ENCODE results near the gene ANKS3. TPM values are rescaled to one million over a fixed set of nuclear protein-coding genes. Genes with fewer than 3 reads are reported as not detected.

ANKS3 gene
- total and polyA plus RNA-seq, 2 donors (not counting 1 experiment from before 2014, with no cell fraction given): 26.5 to 31.9 TPM

DNA sequence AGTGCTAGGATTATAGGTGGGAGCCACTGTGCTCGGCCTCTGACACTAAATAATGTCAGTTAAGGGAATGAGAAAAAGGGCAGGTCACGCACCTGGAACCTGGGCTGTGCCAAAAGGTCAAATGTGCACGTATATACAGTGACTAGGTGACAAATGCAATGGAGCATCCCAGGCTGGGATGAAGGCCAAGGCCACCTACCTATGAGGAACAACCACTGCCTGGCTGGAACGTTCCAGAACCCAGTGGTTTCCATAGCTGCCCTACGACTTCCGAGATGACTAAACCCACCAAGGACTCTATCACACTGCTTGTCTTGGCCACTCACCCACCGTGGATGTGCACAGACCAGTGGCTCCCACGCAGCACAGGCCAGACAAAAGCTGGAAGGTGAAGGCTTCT is 16.8 kb upstream of the ANKS3 start:
- WGBS (ENCODE audit: insufficient coverage): 98% methylated on average over 7 of the region's 8 CpGs
- ChIA-PET POLR2A (no interaction called here), CTCF (no interaction called here)
- Mint-ChIP-seq H3K4me1 (peaks cover 22% of the 10 kb centered on the region), H3K9me3 (ENCODE audit: insufficient read depth) (no peaks in the 10 kb centered on the region), H3K4me3 (no peak overlapping the region), H3K27me3 (no peaks in the 10 kb centered on the region), H3K27ac (no peak overlapping the region)
- no peak overlapping the region for H3K4me2 ChIP-seq (replicated peaks; ENCODE audit: low read depth, low read length, poor library complexity, severe bottlenecking)
- no peak overlapping the region for H2AFZ ChIP-seq (ENCODE audit: insufficient read depth, low read depth, low read length, poor library complexity, severe bottlenecking)
- TF ChIP-seq, protein P1, sequence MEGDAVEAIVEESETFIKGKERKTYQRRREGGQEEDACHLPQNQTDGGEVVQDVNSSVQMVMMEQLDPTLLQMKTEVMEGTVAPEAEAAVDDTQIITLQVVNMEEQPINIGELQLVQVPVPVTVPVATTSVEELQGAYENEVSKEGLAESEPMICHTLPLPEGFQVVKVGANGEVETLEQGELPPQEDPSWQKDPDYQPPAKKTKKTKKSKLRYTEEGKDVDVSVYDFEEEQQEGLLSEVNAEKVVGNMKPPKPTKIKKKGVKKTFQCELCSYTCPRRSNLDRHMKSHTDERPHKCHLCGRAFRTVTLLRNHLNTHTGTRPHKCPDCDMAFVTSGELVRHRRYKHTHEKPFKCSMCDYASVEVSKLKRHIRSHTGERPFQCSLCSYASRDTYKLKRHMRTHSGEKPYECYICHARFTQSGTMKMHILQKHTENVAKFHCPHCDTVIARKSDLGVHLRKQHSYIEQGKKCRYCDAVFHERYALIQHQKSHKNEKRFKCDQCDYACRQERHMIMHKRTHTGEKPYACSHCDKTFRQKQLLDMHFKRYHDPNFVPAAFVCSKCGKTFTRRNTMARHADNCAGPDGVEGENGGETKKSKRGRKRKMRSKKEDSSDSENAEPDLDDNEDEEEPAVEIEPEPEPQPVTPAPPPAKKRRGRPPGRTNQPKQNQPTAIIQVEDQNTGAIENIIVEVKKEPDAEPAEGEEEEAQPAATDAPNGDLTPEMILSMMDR (IDR thresholded peaks at IDR 0.05): no peak
- TF ChIP-seq EZH2 (IDR thresholded peaks at IDR 0.05; ENCODE audit: borderline replicate concordance, insufficient read depth, low read depth, low read length, poor library complexity, severe bottlenecking): no peak
- no peak overlapping the region for H3K4me3 ChIP-seq (ENCODE audit: control extremely low read depth in 1 of 5, extremely low read depth in 1 of 5, insufficient read depth in 1 of 5, low read depth in 2 of 5, low read length in 4 of 5)
- no peaks in the 10 kb centered on the region for H3K27me3 ChIP-seq (replicated peaks in 1 of 4; ENCODE audit: control extremely low read depth in 1 of 4, control insufficient read depth in 3 of 4, insufficient read depth in 4 of 4, low read length in 3 of 4)
- peaks cover 4% of the 10 kb centered on the region for H4K20me1 ChIP-seq (ENCODE audit: control insufficient read depth, insufficient read depth, low read length, poor library complexity, severe bottlenecking)
- peaks cover 0 to 19% of the 10 kb centered on the region in 2 donors for H3K4me1 ChIP-seq (ENCODE audit: control insufficient read depth in 2 of 2, insufficient read depth in 2 of 2, low read length in 2 of 2)
- no peak for DNase-seq
- H3K9ac ChIP-seq (ENCODE audit: low read length): no peak overlapping the region
- no peak overlapping the region for H3K27ac ChIP-seq (ENCODE audit: low read length in 2 of 2)
- ATAC-seq (ENCODE audit: low read depth): no peak
- intact Hi-C loops (cut with micrococcal nuclease): no loop called here
- peaks cover 20% of the 10 kb centered on the region for H3K79me2 ChIP-seq (ENCODE audit: control insufficient read depth, insufficient read depth, low read length)
- H3K36me3 ChIP-seq (replicated peaks in 1 of 2; ENCODE audit: control extremely low read depth in 1 of 2, control insufficient read depth in 1 of 2, extremely low read depth in 1 of 2, insufficient read depth in 2 of 2, low read length in 1 of 2): peaks cover 2 to 41% of the 10 kb centered on the region in 2 experiments
- H3K9me3 ChIP-seq (ENCODE audit: control extremely low read depth in 1 of 3, control insufficient read depth in 2 of 3, insufficient read depth in 1 of 3, low read length in 2 of 3): peaks cover 0 to 6% (median 0%) of the 10 kb centered on the region in 3 donors

DNA sequence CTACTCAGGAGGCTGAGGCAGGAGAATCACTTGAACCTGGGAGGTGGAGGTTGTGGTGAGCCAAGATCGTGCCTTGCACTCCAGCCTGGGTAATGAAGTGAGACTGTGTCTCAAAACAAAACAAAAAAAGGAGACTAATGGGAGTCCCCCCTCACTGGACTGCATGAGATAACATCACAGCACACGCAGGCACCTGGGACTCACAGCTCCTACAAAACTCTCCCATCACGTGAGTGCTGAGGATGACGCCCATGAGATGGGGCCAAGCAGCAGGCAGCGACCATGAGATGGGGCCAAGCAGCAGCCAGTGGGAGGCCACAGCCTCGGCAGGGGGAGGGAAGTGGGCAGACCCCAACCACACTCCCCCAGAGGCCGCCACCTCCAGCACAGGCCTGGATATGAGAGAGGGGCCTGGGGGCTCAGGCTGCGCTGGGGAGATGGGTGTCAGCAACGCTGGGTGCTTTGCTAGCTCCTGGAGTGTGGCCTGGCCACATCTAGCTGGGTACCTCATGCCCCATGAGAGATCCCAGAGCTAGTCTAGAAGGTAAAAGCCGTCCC is 15.7 kb upstream of the ANKS3 start:
- peaks cover 0 to 2% (median 0%) of the 10 kb centered on the region in 3 donors for H3K9me3 ChIP-seq (ENCODE audit: control extremely low read depth in 1 of 3, control insufficient read depth in 2 of 3, insufficient read depth in 1 of 3, low read length in 2 of 3)
- ChIA-PET CTCF (interaction anchor here (0.6 kb wide), 1 partner anchor 108 kb away, joined by 5 read pairs; no protein-coding TSS in a partner anchor), POLR2A (no interaction called here)
- peaks cover 2 to 31% of the 10 kb centered on the region in 2 experiments for H3K36me3 ChIP-seq (replicated peaks in 1 of 2; ENCODE audit: control extremely low read depth in 1 of 2, control insufficient read depth in 1 of 2, extremely low read depth in 1 of 2, insufficient read depth in 2 of 2, low read length in 1 of 2)
- no peaks in the 10 kb centered on the region for H3K9me3 Mint-ChIP-seq (ENCODE audit: insufficient read depth)
- peaks cover 22% of the 10 kb centered on the region for H3K4me1 Mint-ChIP-seq
- DNase-seq (no peak), ATAC-seq (ENCODE audit: low read depth) (no peak)
- no peak overlapping the region for H3K4me3 Mint-ChIP-seq
- TF ChIP-seq, protein P1 (IDR thresholded peaks at IDR 0.05): no peak
- no peak for TF ChIP-seq EZH2 (IDR thresholded peaks at IDR 0.05; ENCODE audit: borderline replicate concordance, insufficient read depth, low read depth, low read length, poor library complexity, severe bottlenecking)
- H3K9ac ChIP-seq (ENCODE audit: low read length): no peak overlapping the region
- no peak overlapping the region for H3K4me2 ChIP-seq (replicated peaks; ENCODE audit: low read depth, low read length, poor library complexity, severe bottlenecking)
- no peaks in the 10 kb centered on the region for H3K27me3 Mint-ChIP-seq
- peaks cover 0 to 19% of the 10 kb centered on the region in 2 donors for H3K4me1 ChIP-seq (ENCODE audit: control insufficient read depth in 2 of 2, insufficient read depth in 2 of 2, low read length in 2 of 2)
- H3K4me3 ChIP-seq (ENCODE audit: control extremely low read depth in 1 of 5, extremely low read depth in 1 of 5, insufficient read depth in 1 of 5, low read depth in 2 of 5, low read length in 4 of 5): no peak overlapping the region
- H3K27ac ChIP-seq (ENCODE audit: low read length in 2 of 2): no peak overlapping the region
- intact Hi-C loops (cut with micrococcal nuclease): no loop called here
- H3K79me2 ChIP-seq (ENCODE audit: control insufficient read depth, insufficient read depth, low read length): peaks cover 13% of the 10 kb centered on the region
- no peak overlapping the region for H2AFZ ChIP-seq (ENCODE audit: insufficient read depth, low read depth, low read length, poor library complexity, severe bottlenecking)
- peaks cover 1% of the 10 kb centered on the region for H4K20me1 ChIP-seq (ENCODE audit: control insufficient read depth, insufficient read depth, low read length, poor library complexity, severe bottlenecking)
- H3K27ac Mint-ChIP-seq: no peak overlapping the region
- no peaks in the 10 kb centered on the region for H3K27me3 ChIP-seq (replicated peaks in 1 of 4; ENCODE audit: control extremely low read depth in 1 of 4, control insufficient read depth in 3 of 4, insufficient read depth in 4 of 4, low read length in 3 of 4)
- 82% methylated on average over 6 of the region's 10 CpGs for WGBS (ENCODE audit: insufficient coverage)
